ENCODE data around the gene EFNA5.
"Not testable (repeated sequence)": the region's sequence is repeated elsewhere in the genome, so short reads cannot be mapped to it uniquely, and the experiment has no call there.

Gene EFNA5

DNA sequence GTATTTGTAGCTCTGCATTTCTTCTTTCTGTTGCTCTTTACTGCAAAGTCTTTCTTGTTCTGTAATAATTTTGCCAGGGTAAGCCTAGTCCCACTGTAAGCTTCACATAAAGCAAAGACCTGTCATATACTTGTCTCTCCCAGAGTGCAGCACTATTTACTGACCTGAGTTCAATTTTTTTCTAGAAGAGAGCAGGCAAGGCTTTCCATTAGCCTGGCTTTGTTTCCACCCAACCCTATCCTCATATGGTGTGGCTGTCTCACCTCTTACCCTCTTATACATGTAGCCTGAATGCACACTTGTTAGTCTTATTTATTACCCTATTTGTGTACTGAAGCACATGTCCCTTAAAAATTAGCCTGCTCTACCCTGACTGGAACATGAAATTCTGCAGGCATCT is 170.4 kb downstream of the EFNA5 start:
- H3K4me3 ChIP-seq (ENCODE audit: low read depth, low read length), result no peak overlapping the region
- TF ChIP-seq, protein P1, sequence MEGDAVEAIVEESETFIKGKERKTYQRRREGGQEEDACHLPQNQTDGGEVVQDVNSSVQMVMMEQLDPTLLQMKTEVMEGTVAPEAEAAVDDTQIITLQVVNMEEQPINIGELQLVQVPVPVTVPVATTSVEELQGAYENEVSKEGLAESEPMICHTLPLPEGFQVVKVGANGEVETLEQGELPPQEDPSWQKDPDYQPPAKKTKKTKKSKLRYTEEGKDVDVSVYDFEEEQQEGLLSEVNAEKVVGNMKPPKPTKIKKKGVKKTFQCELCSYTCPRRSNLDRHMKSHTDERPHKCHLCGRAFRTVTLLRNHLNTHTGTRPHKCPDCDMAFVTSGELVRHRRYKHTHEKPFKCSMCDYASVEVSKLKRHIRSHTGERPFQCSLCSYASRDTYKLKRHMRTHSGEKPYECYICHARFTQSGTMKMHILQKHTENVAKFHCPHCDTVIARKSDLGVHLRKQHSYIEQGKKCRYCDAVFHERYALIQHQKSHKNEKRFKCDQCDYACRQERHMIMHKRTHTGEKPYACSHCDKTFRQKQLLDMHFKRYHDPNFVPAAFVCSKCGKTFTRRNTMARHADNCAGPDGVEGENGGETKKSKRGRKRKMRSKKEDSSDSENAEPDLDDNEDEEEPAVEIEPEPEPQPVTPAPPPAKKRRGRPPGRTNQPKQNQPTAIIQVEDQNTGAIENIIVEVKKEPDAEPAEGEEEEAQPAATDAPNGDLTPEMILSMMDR (IDR thresholded peaks at IDR 0.05; ENCODE audit: borderline replicate concordance, insufficient read depth, low read depth, low read length), result no peak

DNA sequence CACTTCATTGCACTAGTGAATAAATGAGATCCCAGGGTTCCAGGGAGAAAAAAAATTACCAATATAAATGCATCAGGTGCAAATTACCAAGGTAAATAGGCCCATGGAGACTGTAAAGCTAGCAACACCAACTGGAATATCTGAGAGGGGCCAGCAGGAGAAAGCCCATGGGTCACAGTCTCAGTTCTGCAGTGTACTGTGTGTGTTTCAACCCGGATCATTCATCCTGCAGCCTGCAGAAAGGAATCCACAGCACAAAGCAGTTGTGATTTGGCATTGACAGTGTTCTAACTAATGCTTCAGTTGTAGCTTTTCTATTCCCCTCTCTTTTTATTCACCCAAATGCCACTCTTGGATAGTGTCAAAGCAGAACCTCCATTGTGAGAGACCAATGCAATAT is 171.0 kb downstream of the EFNA5 start:
- TF ChIP-seq, protein P1 (IDR thresholded peaks at IDR 0.05; ENCODE audit: borderline replicate concordance, insufficient read depth, low read depth, low read length), result no peak
- H3K4me3 ChIP-seq (ENCODE audit: low read depth, low read length), result no peak overlapping the region

DNA sequence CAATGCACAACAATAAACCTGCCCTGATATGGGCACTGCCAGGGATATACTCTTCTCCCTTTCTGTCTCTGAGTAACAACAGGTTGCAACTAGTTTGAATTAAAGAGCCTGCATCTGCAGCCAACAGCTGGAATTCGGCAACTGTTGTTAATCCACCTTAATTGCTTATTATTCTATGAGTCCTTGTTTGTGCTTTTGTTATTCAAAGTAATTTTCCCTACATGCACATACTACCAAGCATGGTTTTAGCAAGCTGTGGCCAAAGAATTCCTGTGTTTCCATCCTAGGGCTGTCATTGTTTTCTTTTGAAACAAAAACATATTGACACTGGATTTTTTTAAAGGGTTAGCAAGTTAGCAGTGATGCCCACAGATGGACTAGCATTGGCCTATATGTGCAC is 171.5 kb downstream of the EFNA5 start:
- TF ChIP-seq, protein P1 (IDR thresholded peaks at IDR 0.05; ENCODE audit: borderline replicate concordance, insufficient read depth, low read depth, low read length), result no peak
- no peak overlapping the region for H3K4me3 ChIP-seq (ENCODE audit: low read depth, low read length)

- TF ChIP-seq, protein P1 (IDR thresholded peaks at IDR 0.05; ENCODE audit: borderline replicate concordance, insufficient read depth, low read depth, low read length), result no peak
- H3K4me3 ChIP-seq (ENCODE audit: low read depth, low read length), result no peak overlapping the region
Measured at GRCh38 chr5:107496466-107496865, 174.3 kb downstream of the EFNA5 start.

- not testable (repeated sequence) for H3K4me3 ChIP-seq (ENCODE audit: low read depth, low read length)
Measured at GRCh38 chr5:107494129-107494528, 176.6 kb downstream of the EFNA5 start.

DNA sequence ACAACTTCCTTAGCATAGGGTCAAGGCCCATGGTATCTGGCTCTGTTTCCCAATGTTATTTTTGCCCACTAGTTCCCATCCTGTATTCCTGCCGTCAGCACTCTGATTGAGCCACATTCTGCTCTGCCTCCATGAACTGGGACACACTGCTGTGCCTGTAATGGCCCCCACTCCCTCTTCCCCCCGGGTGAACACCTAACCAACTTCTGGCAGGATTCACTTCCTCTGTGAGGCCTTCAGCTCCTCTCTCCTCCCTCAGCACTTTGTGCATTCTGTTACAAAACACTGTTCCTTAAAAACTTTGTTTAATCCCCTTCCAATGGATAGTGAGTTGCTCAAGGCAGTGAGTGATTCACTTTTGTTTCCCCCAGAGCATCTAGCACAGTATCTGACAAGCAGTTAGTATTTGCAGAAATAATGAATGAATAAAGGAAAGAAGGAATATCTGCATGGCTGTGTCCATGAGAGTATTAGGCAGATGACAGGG is 183.6 kb downstream of the EFNA5 start:
- TF ChIP-seq, protein P1 (IDR thresholded peaks at IDR 0.05; ENCODE audit: borderline replicate concordance, insufficient read depth, low read depth, low read length), result no peak
- no peak overlapping the region for H3K4me3 ChIP-seq (ENCODE audit: low read depth, low read length)

DNA sequence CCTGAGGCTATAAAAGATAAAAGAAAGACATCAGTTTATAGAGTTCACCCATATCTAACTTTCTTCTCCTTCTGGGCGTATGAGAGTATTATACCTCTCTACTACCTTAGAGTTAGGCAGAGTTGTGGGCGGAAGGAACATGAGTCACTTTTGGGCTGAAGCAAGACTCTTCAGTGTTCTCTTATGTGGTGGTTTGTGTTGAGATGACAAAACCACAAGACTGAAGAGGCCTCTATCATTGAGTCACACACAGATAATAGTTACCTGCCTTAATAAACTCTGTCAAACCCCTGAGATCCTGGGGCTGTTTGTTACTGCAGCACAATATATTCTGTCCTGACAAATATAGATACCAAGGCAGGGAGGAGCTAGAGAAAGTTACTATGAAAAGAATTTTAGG is 184.2 kb downstream of the EFNA5 start:
- no peak overlapping the region for H3K4me3 ChIP-seq (ENCODE audit: low read depth, low read length)
- TF ChIP-seq, protein P1 (IDR thresholded peaks at IDR 0.05; ENCODE audit: borderline replicate concordance, insufficient read depth, low read depth, low read length), result no peak

- TF ChIP-seq, protein P1 (IDR thresholded peaks at IDR 0.05; ENCODE audit: borderline replicate concordance, insufficient read depth, low read depth, low read length), result no peak
- no peak overlapping the region for H3K4me3 ChIP-seq (ENCODE audit: low read depth, low read length)
Measured at GRCh38 chr5:107485184-107485583, 185.6 kb downstream of the EFNA5 start.
